ENCODE results near the gene COL6A5. TPM values are rescaled to one million over a fixed set of nuclear protein-coding genes. Genes with fewer than 3 reads are reported as not detected.

The COL6A5 gene
- polyA plus RNA-seq, 2 of the 4 experiments (the other 2 are of a cell fraction), result not detected

DNA sequence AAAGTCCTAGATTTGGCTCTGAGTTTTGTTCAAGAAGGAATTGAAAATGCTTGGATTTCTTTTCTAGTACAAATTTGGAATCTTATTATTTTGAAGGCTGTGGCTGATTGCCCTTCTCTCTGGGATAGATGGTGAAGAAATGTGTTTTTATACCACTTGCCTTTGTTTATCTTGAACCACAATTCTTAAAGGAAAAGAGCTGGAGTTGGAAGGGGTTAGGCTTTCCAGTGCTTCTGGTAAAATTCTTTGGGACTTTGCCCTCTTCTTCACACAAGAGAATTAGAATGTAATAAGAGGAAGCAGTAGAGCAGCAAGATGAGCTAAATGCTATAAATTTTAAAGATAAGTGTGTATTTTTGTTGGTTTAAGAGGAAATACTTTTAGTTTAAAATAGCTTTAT lies 65.8 kb downstream of the COL6A5 start (continued):
- TF ChIP-seq, protein P1, sequence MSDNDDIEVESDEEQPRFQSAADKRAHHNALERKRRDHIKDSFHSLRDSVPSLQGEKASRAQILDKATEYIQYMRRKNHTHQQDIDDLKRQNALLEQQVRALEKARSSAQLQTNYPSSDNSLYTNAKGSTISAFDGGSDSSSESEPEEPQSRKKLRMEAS (IDR thresholded peaks at IDR 0.05), result no peak
- TF ChIP-seq NR3C1 (IDR thresholded peaks at IDR 0.05) (no peak), SMC3 (IDR thresholded peaks at IDR 0.05) (no peak), MYC (IDR thresholded peaks at IDR 0.05; ENCODE audit: borderline replicate concordance, low read length) (no peak)

DNA sequence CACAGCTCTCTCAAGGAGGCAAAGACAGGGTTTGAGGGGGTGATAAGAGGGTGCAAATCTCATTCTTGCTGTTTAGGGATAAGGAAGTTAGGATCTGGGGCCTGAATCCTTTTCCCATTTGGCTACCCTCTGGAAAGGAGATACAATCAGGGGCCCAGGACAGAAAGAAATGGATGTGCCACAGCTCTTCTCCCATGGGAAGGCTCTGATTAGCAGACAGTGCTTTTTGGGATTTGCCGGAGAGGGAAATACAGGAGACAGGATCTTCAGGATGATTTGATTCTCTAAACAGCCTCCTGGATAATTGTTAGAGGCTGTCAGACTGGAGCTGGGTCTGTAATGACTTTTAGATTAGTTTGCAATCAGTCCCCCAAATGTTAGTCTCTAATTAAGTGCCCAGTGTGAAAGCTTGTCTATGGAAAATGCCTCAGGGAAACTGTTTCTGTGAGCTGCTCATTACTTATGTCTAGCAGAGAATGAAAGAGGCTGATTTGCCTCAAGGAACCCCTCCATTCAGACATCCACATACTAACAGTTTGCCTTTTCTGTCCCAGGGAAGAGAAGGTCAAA lies 67.6 kb downstream of the COL6A5 start:
- no peak for TF ChIP-seq FOXS1 (CRISPR knock-in tag; IDR thresholded peaks at IDR 0.05)
- TF ChIP-seq NFE2L2 (conservative IDR thresholded peaks at IDR 0.05; ENCODE audit: low read length), result no peak
- no peak for TF ChIP-seq FOSL2 (IDR thresholded peaks at IDR 0.05)
- no peak for TF ChIP-seq FOSL2 (CRISPR knock-in tag; IDR thresholded peaks at IDR 0.05)
- TF ChIP-seq TP53 (CRISPR knock-in tag; IDR thresholded peaks at IDR 0.05), result no peak
- TF ChIP-seq HDAC2 (IDR thresholded peaks at IDR 0.05), result no peak
- no peak for TF ChIP-seq JUNB (IDR thresholded peaks at IDR 0.05)
- no peak for TF ChIP-seq POLR2AphosphoS2 (conservative IDR thresholded peaks at IDR 0.05; ENCODE audit: low read length)
- TF ChIP-seq, protein P2, sequence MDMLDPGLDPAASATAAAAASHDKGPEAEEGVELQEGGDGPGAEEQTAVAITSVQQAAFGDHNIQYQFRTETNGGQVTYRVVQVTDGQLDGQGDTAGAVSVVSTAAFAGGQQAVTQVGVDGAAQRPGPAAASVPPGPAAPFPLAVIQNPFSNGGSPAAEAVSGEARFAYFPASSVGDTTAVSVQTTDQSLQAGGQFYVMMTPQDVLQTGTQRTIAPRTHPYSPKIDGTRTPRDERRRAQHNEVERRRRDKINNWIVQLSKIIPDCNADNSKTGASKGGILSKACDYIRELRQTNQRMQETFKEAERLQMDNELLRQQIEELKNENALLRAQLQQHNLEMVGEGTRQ (IDR thresholded peaks at IDR 0.05), result no peak
- 100% methylated on average over 1 of the region's 1 CpG for WGBS (ENCODE audit: missing lambda C conversion rate)
- FAIRE-seq, result no peak
- Histone ChIP-seq H3K27ac (no peak overlapping the region), H3K4me3 (no peak overlapping the region), H3K9me3 (no peaks in the 10 kb centered on the region), H3K4me1 (no peaks in the 10 kb centered on the region), H3K4me2 (no peak overlapping the region)
- ATAC-seq, result no peak
- POLR2A ChIA-PET, result no interaction called here
- DNase-seq (ENCODE audit: low read depth in 1 of 2, low spot score in 1 of 2), result no peak
- CTCF ChIA-PET, result no interaction called here

DNA sequence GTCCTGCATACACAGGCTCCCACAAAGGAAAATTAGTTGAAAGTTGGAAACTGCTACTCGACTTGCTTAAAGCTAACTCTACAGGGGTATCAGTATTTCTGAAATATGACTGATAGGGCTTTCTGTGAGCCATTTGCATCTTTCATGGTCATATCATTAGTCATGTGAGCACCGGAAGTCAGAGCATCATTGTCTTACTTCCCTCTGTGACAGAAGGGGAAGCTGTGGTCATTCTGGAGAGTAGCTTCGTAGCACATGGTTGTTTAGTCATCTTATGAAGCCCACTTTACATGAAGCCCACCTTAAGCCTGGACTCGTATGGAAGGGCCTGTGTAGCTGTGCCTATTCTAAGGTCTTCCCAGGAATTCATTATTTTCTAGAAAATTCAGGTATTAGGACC lies 69.0 kb downstream of the COL6A5 start:
- H3K4me3 ChIP-seq, result no peak overlapping the region
- 0% methylated on average over 4 of the region's 4 CpGs for WGBS (ENCODE audit: missing lambda C conversion rate)
- ChIA-PET POLR2A (no interaction called here), CTCF (no interaction called here)
- H3K4me1 ChIP-seq, result no peaks in the 10 kb centered on the region
- no peak overlapping the region for H3K4me2 ChIP-seq
- no peak overlapping the region for H3K27ac ChIP-seq
- TF ChIP-seq, protein P2 (IDR thresholded peaks at IDR 0.05), result no peak
- TF ChIP-seq FOSB (CRISPR knock-in tag; IDR thresholded peaks at IDR 0.05), result no peak
- TF ChIP-seq ESRRA (IDR thresholded peaks at IDR 0.05; ENCODE audit: borderline replicate concordance, low read length), result no peak
- no peak for ATAC-seq
- H3K9me3 ChIP-seq, result no peaks in the 10 kb centered on the region
- no peak for FAIRE-seq
- no peak for DNase-seq (ENCODE audit: low read depth in 1 of 2, low spot score in 1 of 2)

DNA sequence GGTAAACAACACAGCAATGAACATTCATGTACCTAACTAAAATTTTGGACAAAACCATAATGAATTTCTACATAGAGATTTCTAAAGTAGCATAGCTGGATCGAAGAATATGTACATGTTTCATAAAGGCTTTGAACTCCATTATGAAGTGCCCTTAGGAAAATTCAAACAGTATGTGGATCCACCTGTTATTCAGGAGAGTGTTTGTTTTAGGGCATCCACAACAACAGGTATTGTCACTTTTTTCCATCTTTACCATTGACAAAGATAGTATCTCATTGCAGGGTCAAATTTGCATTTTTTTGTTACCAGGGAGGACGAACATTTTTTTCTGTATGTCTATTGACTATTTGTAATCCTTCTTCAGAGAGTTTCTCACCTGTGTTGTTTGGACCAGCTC lies 75.0 kb downstream of the COL6A5 start:
- H3K9me3 ChIP-seq, result no peaks in the 10 kb centered on the region
- CTCF ChIA-PET, result no interaction called here
- no peak overlapping the region for H3K4me3 ChIP-seq
- no peak overlapping the region for H3K27ac ChIP-seq
- TF ChIP-seq MAZ (IDR thresholded peaks at IDR 0.05; ENCODE audit: borderline replicate concordance, low read depth, low read length) (no peak), FOSL2 (IDR thresholded peaks at IDR 0.05) (no peak), FOSL2 (CRISPR knock-in tag; IDR thresholded peaks at IDR 0.05) (no peak), HOXA7 (CRISPR knock-in tag; IDR thresholded peaks at IDR 0.05) (no peak), NPAS2 (CRISPR knock-in tag; IDR thresholded peaks at IDR 0.05; ENCODE audit: borderline replicate concordance) (no peak), FOSB (CRISPR knock-in tag; IDR thresholded peaks at IDR 0.05) (no peak), RCOR1 (IDR thresholded peaks at IDR 0.05; ENCODE audit: low read depth, low read length) (no peak), CBX8 (IDR thresholded peaks at IDR 0.05) (no peak), KDM5A (IDR thresholded peaks at IDR 0.05) (no peak), ESRRA (IDR thresholded peaks at IDR 0.05; ENCODE audit: borderline replicate concordance, low read length) (no peak), FOXS1 (CRISPR knock-in tag; IDR thresholded peaks at IDR 0.05) (no peak), TFCP2L1 (CRISPR knock-in tag; IDR thresholded peaks at IDR 0.05) (no peak), KDM1A (IDR thresholded peaks at IDR 0.05; ENCODE audit: low read depth) (no peak), TP53 (CRISPR knock-in tag; IDR thresholded peaks at IDR 0.05) (no peak), ZSCAN20 (CRISPR knock-in tag; IDR thresholded peaks at IDR 0.05) (no peak)
- FAIRE-seq, result no peak
- no peak for DNase-seq (ENCODE audit: low read depth in 1 of 2, low spot score in 1 of 2)
- POLR2A ChIA-PET, result no interaction called here
- H3K4me2 ChIP-seq, result no peak overlapping the region
- no peak for ATAC-seq
- H3K4me1 ChIP-seq, result no peaks in the 10 kb centered on the region
- WGBS (ENCODE audit: missing lambda C conversion rate), result 2% methylated on average over 2 of the region's 2 CpGs

Measured in A549 (cell line).